Naive B cell (primary cell): ENCODE data around the gene DCTN5. TPM values are rescaled to one million over a fixed set of nuclear protein-coding genes. Genes with fewer than 3 reads are reported as not detected.
"Not testable (repeated sequence)": the region's sequence is repeated elsewhere in the genome, so short reads cannot be mapped to it uniquely, and the experiment has no call there.

Experiments used
- ATAC-seq, 2 donors: fragments of 150-1000 bp; cut with Tn5 transposase; 2 replicates each; pipeline ENCODE4 v1.10.0; 2021; ENCODE audit warnings: low read depth in 2 of 2, mild to moderate bottlenecking in 2 of 2, moderate library complexity in 2 of 2
- DNase-seq: peaks from one replicate; pipeline ENCODE4 v3.0.0; 2022
- H3K27ac Mint-ChIP-seq, 6 donors: one replicate each; pipeline ENCODE4 v1.8.0; 2020 to 2022; ENCODE audit warnings: mild to moderate bottlenecking in 6 of 6, mixed read lengths in 6 of 6, moderate library complexity in 5 of 6, inconsistent platforms in 2 of 6
- H3K27me3 Mint-ChIP-seq, 3 donors: one replicate each; pipeline ENCODE4 v1.8.0; 2021 to 2022; ENCODE audit warnings: mixed read lengths in 3 of 3, mild to moderate bottlenecking in 1 of 3
- H3K36me3 Mint-ChIP-seq, 2 donors: one replicate each; pipeline ENCODE4 v1.8.0; 2020 to 2022; ENCODE audit warnings: mixed read lengths in 2 of 2, inconsistent platforms in 1 of 2, mild to moderate bottlenecking in 1 of 2
- H3K4me1 Mint-ChIP-seq, 3 donors: one replicate each; pipeline ENCODE4 v1.8.0; 2020 to 2022; ENCODE audit warnings: mixed read lengths in 3 of 3, inconsistent platforms in 1 of 3, mild to moderate bottlenecking in 1 of 3, moderate library complexity in 1 of 3
- H3K4me3 Mint-ChIP-seq, 8 donors: one replicate each; pipeline ENCODE4 v1.8.0; 2020 to 2022; ENCODE audit warnings: mild to moderate bottlenecking in 8 of 8, mixed read lengths in 8 of 8, moderate library complexity in 8 of 8, inconsistent platforms in 2 of 8
- H3K9me3 Mint-ChIP-seq, 7 donors: one replicate each; pipeline ENCODE4 v1.8.0; 2020 to 2022; ENCODE audit warnings: mixed read lengths in 7 of 7, mild to moderate bottlenecking in 5 of 7, inconsistent platforms in 2 of 7, moderate library complexity in 1 of 7
- polyA plus RNA-seq, 6 donors: library from polyadenylated mRNA; unstranded; fragments of 300-500 nt; fragmentation: Illumina TruSeq; gene quantifications; one replicate each; pipeline ENCODE4 v1.2.3, GENCODE V29; 2021; ENCODE audit warnings: low read depth in 6 of 6

The DCTN5 gene
- polyA plus RNA-seq, 6 donors from 2014 or later, result 28.0 to 61.6 (median 48.4) TPM

GRCh38 chr16:23629516-23629915 lies 11.8 kb upstream of the DCTN5 start:
- H3K27ac Mint-ChIP-seq, result no peak overlapping the region
- no peaks in the 10 kb centered on the region for H3K27me3 Mint-ChIP-seq
- no peak overlapping the region for H3K4me3 Mint-ChIP-seq
- no peak for ATAC-seq
- no peaks in the 10 kb centered on the region for H3K9me3 Mint-ChIP-seq
- DNase-seq, result no peak
- peaks cover 0 to 8% (median 3%) of the 10 kb centered on the region in 3 donors for H3K4me1 Mint-ChIP-seq
- H3K36me3 Mint-ChIP-seq, result peaks cover 8 to 19% of the 10 kb centered on the region in 2 donors

GRCh38 chr16:23631874-23632273 lies 9.4 kb upstream of the DCTN5 start:
- H3K27ac Mint-ChIP-seq, DNase-seq, H3K9me3 Mint-ChIP-seq, H3K4me3 Mint-ChIP-seq, H3K27me3 Mint-ChIP-seq, H3K4me1 Mint-ChIP-seq, ATAC-seq: not testable (repeated sequence)
- peaks cover 17 to 23% of the 10 kb centered on the region in 2 donors for H3K36me3 Mint-ChIP-seq

- Mint-ChIP-seq H3K9me3 (no peaks in the 10 kb centered on the region), H3K36me3 (peaks cover 12 to 19% of the 10 kb centered on the region in 2 donors), H3K27ac (no peak overlapping the region), H3K27me3 (no peaks in the 10 kb centered on the region), H3K4me3 (no peak overlapping the region), H3K4me1 (peaks cover 5 to 9% (median 8%) of the 10 kb centered on the region in 3 donors)
- ATAC-seq (no peak), DNase-seq (no peak)
Measured at GRCh38 chr16:23634461-23635036, 6.7 kb upstream of the DCTN5 start.

GRCh38 chr16:23635958-23636357 lies 5.3 kb upstream of the DCTN5 start:
- DNase-seq, result no peak
- H3K4me1 Mint-ChIP-seq, result peaks cover 12 to 19% (median 16%) of the 10 kb centered on the region in 3 donors
- no peaks in the 10 kb centered on the region for H3K27me3 Mint-ChIP-seq
- no peak overlapping the region for H3K4me3 Mint-ChIP-seq
- H3K9me3 Mint-ChIP-seq, result no peaks in the 10 kb centered on the region
- ATAC-seq, result no peak
- peak overlapping the region in 2 of 6 donors; percentile 69 to 78 for H3K27ac Mint-ChIP-seq
- peaks cover 9 to 14% of the 10 kb centered on the region in 2 donors for H3K36me3 Mint-ChIP-seq

GRCh38 chr16:23640615-23640930 lies 693 bp upstream of the DCTN5 start:
- no peaks in the 10 kb centered on the region for H3K9me3 Mint-ChIP-seq
- no peaks in the 10 kb centered on the region for H3K27me3 Mint-ChIP-seq
- H3K4me3 Mint-ChIP-seq, result peak overlapping the region; percentile 96 to 100 (median 99)
- H3K4me1 Mint-ChIP-seq, result peaks cover 19 to 41% (median 32%) of the 10 kb centered on the region in 3 donors
- peak overlapping the region; percentile 84 to 98 (median 96) for H3K27ac Mint-ChIP-seq
- DNase-seq (no peak), ATAC-seq (no peak)
- H3K36me3 Mint-ChIP-seq, result peaks cover 10 to 19% of the 10 kb centered on the region in 2 donors

- peak overlapping the region; percentile 96 to 100 (median 99) for H3K4me3 Mint-ChIP-seq
- ATAC-seq (no peak), DNase-seq (no peak)
- H3K4me1 Mint-ChIP-seq, result peaks cover 25 to 58% (median 40%) of the 10 kb centered on the region in 3 donors
- peak overlapping the region; percentile 77 to 98 (median 98) for H3K27ac Mint-ChIP-seq
- peaks cover 13 to 19% of the 10 kb centered on the region in 2 donors for H3K36me3 Mint-ChIP-seq
- no peaks in the 10 kb centered on the region for H3K9me3 Mint-ChIP-seq
- H3K27me3 Mint-ChIP-seq, result no peaks in the 10 kb centered on the region
Measured at GRCh38 chr16:23642246-23642774, 1.0 kb downstream of the DCTN5 start.

- Mint-ChIP-seq H3K27ac (peak overlapping the region; percentile 23 to 87 (median 48)), H3K27me3 (no peaks in the 10 kb centered on the region), H3K4me1 (peaks cover 31 to 50% (median 39%) of the 10 kb centered on the region in 3 donors), H3K4me3 (peak overlapping the region in 1 of 8 donors; percentile 4), H3K36me3 (peaks cover 20 to 27% of the 10 kb centered on the region in 2 donors), H3K9me3 (peaks cover 0 to 2% (median 0%) of the 10 kb centered on the region in 7 donors)
- DNase-seq (no peak), ATAC-seq (no peak)
Measured at GRCh38 chr16:23650674-23651416, 9.6 kb downstream of the DCTN5 start.

GRCh38 chr16:23651943-23652468 lies 10.7 kb downstream of the DCTN5 start:
- Mint-ChIP-seq H3K36me3 (peaks cover 19 to 27% of the 10 kb centered on the region in 2 donors), H3K27ac (peak overlapping the region; percentile 8 to 87 (median 66)), H3K27me3 (no peaks in the 10 kb centered on the region), H3K4me3 (peak overlapping the region in 2 of 8 donors; percentile 4 to 52), H3K9me3 (peaks cover 0 to 2% (median 0%) of the 10 kb centered on the region in 7 donors), H3K4me1 (peaks cover 32 to 39% (median 33%) of the 10 kb centered on the region in 3 donors)
- no peak for DNase-seq
- ATAC-seq, result no peak

- no peaks in the 10 kb centered on the region for H3K27me3 Mint-ChIP-seq
- H3K4me1 Mint-ChIP-seq, result peaks cover 4 to 6% (median 5%) of the 10 kb centered on the region in 3 donors
- H3K4me3 Mint-ChIP-seq, result no peak overlapping the region
- no peaks in the 10 kb centered on the region for H3K9me3 Mint-ChIP-seq
- H3K27ac Mint-ChIP-seq, result no peak overlapping the region
- ATAC-seq, result no peak
- no peak for DNase-seq
- H3K36me3 Mint-ChIP-seq, result peaks cover 39 to 77% of the 10 kb centered on the region in 2 donors
Measured at GRCh38 chr16:23663918-23664317, 22.7 kb downstream of the DCTN5 start.

- no peak for ATAC-seq
- H3K27me3 Mint-ChIP-seq, result no peaks in the 10 kb centered on the region
- no peak for DNase-seq
- H3K4me3 Mint-ChIP-seq, result no peak overlapping the region
- H3K4me1 Mint-ChIP-seq, result peaks cover 11 to 25% (median 17%) of the 10 kb centered on the region in 3 donors
- H3K9me3 Mint-ChIP-seq, result no peaks in the 10 kb centered on the region
- H3K27ac Mint-ChIP-seq, result peak overlapping the region in 1 of 6 donors; percentile 29
- H3K36me3 Mint-ChIP-seq, result peaks cover 16 to 57% of the 10 kb centered on the region in 2 donors
Measured at GRCh38 chr16:23666571-23667354, 25.5 kb downstream of the DCTN5 start.

- Mint-ChIP-seq H3K9me3 (no peaks in the 10 kb centered on the region), H3K27me3 (no peaks in the 10 kb centered on the region), H3K36me3 (peaks cover 16 to 57% of the 10 kb centered on the region in 2 donors), H3K4me3 (no peak overlapping the region), H3K27ac (peak overlapping the region in 1 of 6 donors; percentile 12), H3K4me1 (peaks cover 11 to 25% (median 17%) of the 10 kb centered on the region in 3 donors)
- ATAC-seq, result no peak
- no peak for DNase-seq
Measured at GRCh38 chr16:23667355-23667659, 26.0 kb downstream of the DCTN5 start.

- H3K9me3 Mint-ChIP-seq, result no peaks in the 10 kb centered on the region
- peaks cover 11 to 25% (median 17%) of the 10 kb centered on the region in 3 donors for H3K4me1 Mint-ChIP-seq
Measured at GRCh38 chr16:23668225-23668624, 27.0 kb downstream of the DCTN5 start.

GRCh38 chr16:23668873-23669272 lies 27.6 kb downstream of the DCTN5 start:
- peaks cover 16 to 52% of the 10 kb centered on the region in 2 donors for H3K36me3 Mint-ChIP-seq
- H3K4me1 Mint-ChIP-seq, result peaks cover 11 to 25% (median 17%) of the 10 kb centered on the region in 3 donors
- H3K27me3 Mint-ChIP-seq, result no peaks in the 10 kb centered on the region
- peak overlapping the region in 2 of 6 donors; percentile 10 to 47 for H3K27ac Mint-ChIP-seq
- ATAC-seq (no peak), DNase-seq (no peak)
- no peak overlapping the region for H3K4me3 Mint-ChIP-seq
- H3K9me3 Mint-ChIP-seq, result no peaks in the 10 kb centered on the region

More at GRCh38 chr16:23668225-23668624, 27.0 kb downstream of the DCTN5 start:
- Mint-ChIP-seq H3K4me3 (no peak overlapping the region), H3K36me3 (peaks cover 16 to 57% of the 10 kb centered on the region in 2 donors), H3K27ac (no peak overlapping the region), H3K27me3 (no peaks in the 10 kb centered on the region)
- ATAC-seq (no peak), DNase-seq (no peak)
